Measurements from ENCODE around the gene ORAI3.
"Not testable (repeated sequence)": the region's sequence is repeated elsewhere in the genome, so short reads cannot be mapped to it uniquely, and the experiment has no call there.

Gene ORAI3

GRCh38 chr16:30924076-30924912, 24.6 kb upstream of the ORAI3 start:
- no peak for DNase-seq (ENCODE audit: low spot score)

GRCh38 chr16:30924913-30925631, 23.8 kb upstream of the ORAI3 start:
- DNase-seq (ENCODE audit: low spot score), result no peak

- DNase-seq (ENCODE audit: low spot score), result no peak
These were observed 23.3 kb upstream of the ORAI3 start for GRCh38 chr16:30925632-30925987.

GRCh38 chr16:30925995-30926811, 22.7 kb upstream of the ORAI3 start:
- DNase-seq (ENCODE audit: low spot score), result no peak

DNA sequence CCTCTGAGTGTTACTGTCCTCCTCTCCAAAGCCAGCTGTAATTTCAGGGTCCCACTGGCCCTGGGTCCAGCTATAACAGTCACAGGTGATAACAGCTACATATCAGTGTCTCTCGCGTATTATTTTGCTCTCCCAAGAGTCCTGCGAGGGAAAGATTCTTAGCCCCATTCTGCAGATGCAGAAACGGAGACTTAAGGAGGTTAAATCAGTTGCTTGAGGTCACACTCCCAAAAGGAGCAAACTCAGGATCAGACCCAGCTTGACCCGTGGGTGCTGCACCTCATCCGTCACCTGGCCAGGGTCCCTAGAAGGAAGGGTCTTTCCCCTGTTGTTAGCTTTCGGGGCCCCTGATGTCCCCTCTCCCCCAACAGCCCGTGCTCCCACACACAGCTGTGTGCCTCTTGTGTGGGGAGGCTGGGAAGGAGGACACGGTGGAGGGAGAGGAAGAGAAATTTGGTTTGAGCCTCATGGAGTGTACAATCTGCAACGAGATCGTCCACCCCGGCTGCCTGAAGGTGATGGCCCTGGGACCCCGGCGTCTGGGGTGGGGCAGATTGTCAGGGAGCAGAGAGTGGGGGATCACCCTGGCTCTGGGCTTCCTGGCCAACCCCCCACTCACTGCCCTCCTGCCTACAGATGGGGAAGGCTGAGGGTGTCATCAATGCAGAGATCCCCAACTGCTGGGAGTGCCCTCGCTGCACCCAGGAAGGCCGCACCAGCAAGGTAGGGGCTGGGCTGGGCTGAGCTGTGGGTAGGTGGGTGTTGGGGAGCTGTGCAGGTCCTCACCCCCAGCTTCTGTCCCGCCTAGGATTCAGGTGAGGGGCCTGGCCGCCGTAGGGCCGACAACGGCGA, 21.7 kb upstream of the ORAI3 start:
- DNase-seq (ENCODE audit: low spot score), result no peak

DNA sequence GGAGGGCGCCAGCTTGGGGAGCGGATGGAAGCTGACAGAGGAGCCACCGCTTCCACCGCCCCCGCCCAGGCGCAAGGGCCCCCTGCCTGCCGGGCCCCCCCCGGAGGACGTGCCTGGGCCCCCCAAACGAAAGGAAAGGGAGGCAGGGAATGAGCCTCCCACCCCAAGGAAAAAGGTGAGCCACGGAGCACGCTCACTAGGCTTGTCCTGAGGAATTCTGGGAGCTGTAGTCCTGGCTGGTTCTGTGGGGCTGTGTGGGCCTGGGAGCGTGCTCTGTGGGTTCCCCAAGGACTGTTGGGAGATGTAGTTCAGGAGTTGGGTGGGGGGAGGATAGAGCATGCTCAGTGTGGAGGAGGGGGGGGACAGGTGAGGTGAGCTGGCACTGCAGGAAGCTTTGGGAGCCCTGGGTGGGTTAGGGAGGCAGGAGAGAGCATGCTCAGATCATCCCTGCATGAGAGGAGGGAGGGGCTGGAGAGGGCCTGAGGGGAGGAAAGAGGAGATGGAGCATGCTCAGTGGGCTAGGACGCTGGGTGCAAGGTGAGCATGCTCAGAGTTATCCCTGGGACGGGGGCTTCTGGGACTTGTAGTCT, 21.0 kb upstream of the ORAI3 start:
- peak; percentile 85 for DNase-seq (ENCODE audit: low spot score)

DNA sequence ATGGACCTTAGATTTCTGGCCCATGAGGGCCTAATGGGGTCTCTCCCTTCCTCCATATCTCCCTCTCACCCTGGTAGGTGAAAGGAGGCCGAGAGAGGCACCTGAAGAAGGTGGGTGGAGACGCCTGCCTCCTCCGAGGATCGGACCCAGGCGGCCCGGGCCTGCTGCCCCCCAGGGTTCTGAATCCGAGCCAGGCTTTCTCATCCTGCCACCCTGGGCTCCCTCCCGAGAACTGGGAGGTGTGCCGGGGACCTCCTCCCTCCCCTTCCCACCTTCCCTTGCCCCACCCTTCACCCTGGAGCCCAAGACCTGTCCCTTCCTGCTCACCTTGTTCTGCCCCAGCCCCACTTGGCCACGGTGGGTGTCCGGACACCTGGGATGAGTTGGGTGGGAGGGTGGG, 20.5 kb upstream of the ORAI3 start:
- no peak for DNase-seq (ENCODE audit: low spot score)

DNA sequence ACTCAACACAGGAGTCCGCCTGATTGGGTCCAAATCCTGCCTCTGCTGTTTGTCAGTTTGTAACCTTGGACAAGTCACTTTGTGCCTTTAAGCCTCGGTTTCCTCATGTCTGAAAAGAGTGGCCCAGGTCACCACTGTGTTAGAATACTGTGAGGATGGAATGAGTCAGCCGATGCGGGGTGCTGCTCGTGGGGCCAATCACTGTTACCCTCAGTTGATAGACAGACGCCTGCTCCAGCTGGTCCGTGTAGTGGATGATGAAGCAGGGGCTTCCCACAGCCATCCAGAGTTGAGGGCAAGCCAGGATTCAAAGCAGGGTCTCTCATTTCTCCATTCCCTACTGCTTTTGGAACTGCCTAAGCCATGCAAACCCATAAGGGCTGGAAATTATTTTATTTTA, 19.7 kb upstream of the ORAI3 start:
- DNase-seq (ENCODE audit: low spot score), result no peak

DNA sequence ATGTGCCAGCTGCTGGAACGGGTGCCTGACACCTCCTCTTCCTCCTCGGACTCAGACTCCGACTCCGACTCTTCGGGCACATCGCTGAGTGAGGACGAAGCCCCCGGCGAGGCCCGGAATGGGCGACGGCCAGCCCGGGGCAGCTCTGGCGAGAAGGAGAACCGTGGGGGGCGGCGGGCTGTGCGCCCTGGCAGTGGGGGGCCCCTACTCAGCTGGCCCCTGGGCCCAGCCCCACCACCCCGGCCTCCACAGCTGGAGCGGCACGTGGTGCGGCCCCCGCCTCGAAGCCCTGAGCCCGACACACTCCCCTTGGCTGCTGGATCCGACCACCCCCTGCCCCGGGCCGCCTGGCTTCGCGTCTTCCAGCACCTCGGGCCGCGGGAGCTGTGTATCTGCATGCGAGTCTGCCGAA, 18.7 kb upstream of the ORAI3 start:
- DNase-seq (ENCODE audit: low spot score), result no peak

- DNase-seq (ENCODE audit: low spot score), result no peak
These were observed 17.7 kb upstream of the ORAI3 start for GRCh38 chr16:30931068-30931650.

GRCh38 chr16:30934827-30935557, 13.9 kb upstream of the ORAI3 start:
- DNase-seq (ENCODE audit: low spot score), result peak; percentile 64

GRCh38 chr16:30937692-30938091, 11.2 kb upstream of the ORAI3 start:
- DNase-seq (ENCODE audit: low spot score), result no peak

DNA sequence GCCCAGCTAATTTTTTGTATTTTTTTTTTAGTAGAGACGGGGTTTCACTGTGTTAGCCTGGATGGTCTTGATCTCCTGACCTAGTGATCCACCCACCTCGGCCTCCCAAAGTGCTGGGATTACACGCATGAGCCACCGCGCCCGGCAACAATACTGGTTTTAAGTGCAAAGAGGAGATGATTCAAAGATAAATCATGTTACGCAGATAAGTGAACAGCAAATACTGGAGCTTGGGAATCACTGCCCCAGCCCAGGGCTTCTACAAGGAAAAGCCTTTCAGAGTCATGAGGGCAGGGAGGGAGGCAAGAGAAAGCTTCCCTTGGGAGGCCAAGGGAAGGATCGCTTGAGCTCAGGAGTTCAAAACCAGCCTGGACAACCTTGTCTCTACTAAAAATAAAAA, 9.3 kb upstream of the ORAI3 start:
- DNase-seq (ENCODE audit: low spot score), result not testable (repeated sequence)

DNA sequence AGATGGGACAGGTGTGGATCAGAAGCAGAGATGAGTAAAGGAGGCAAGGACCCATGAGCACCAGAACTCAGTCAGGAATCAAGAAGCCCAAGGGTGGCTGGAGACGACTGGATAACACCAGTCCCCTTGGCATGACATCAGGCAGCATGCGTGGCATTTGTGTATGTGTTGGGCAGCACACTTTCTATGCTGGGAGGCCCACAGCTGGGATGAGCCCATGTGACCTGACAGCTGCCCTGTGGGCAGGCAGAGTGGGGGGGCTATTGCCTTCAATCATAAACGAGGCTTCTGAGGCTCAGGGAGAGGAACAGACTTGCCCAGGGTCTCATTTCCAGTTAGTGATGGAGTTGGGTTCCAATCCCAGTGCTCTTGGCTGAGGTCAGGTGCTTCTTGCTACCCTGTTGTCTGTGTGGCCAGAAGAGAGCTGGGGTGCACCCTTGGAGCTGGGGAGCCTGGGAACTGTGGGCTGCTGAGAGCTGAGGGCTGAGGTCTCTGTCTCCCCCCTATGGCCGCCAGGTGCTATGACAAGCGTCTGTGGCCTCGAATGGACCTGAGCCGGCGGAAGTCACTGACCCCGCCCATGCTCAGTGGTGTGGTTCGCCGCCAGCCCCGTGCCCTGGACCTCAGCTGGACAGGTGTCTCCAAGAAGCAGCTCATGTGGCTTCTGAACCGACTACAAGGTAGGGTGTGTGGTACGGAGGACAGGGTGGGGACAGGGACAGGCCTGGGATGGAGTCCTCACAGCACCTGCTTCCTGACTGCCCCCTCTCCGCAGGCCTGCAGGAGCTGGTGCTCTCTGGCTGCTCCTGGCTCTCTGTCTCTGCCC, 7.1 kb upstream of the ORAI3 start:
- peak; percentile 89 for DNase-seq (ENCODE audit: low spot score)

DNA sequence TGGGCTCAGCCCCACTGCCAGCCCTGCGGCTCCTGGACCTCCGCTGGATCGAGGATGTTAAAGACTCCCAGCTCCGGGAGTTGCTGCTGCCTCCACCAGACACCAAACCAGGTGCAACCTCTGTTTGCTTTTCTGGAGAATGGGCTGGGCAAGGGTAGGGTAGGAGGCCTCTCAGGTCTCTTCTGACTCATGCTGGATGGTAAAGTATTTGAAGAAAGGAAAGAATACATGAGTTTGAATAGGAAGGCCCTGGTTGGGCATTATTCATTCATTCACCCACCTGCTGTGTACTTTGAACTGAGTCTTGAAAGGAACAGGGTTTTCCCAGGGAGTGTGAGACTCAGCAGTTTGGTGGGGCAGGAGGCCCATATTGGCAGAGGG, 6.5 kb upstream of the ORAI3 start:
- no peak for DNase-seq (ENCODE audit: low spot score)

DNA sequence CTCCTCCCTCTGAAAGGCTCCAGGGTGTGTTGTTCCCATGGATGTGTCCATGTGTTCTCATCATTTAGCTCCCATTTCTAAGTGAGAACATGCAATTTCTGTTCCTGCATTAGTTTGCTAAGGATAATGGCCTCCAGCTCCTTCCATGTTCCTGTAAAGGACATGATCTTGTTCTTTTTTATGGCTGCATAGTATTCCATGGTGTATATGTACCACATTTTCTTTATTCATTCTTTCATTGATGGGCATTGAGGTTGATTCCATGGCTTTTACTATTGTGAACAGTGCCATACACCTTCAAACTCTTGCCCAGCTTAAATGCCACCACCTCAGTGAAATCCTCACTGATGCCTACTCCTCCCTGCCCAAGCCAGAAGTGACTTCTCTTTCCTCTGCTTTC, 4.5 kb upstream of the ORAI3 start:
- DNase-seq (ENCODE audit: low spot score), result no peak

GRCh38 chr16:30946671-30947540, 2.0 kb upstream of the ORAI3 start:
- DNase-seq (ENCODE audit: low spot score), result no peak

- no peak for DNase-seq (ENCODE audit: low spot score)
These were observed 1.4 kb upstream of the ORAI3 start for GRCh38 chr16:30947541-30947858.
